NOMO-1 treated with DMSO at 0.1 percent for 48 hours (cell line): ENCODE measurements around the gene DNTT.
A peak's percentile ranks its signal among the peaks of the same experiment; 100 is the strongest.

ENCODE experiments used
- DNase-seq: peaks from one replicate; lab custom pipeline; 2025; ENCODE audit not compliant: unreplicated experiment; lab: John Stamatoyannopoulos, UW

DNTT gene

DNA sequence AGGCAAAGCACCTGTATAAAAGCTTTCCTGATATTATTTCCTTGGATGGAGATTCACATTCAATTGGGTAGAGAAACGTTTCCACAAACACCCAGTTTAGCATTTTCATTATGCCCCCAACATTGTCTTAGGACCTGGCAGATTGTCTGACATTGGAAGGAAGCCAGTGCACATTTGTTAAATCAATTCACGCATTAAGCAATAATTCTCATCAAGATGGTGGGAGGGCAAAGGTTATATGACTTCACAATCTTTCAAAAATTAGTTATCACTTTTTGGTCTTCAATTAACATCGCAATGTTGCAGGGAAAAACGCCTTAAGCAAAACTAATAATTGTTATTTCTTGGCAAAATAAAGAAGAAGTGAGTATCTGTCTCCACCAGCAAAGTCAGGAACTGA lies 38.2 kb downstream of the DNTT start:
- DNase-seq, result no peak

DNA sequence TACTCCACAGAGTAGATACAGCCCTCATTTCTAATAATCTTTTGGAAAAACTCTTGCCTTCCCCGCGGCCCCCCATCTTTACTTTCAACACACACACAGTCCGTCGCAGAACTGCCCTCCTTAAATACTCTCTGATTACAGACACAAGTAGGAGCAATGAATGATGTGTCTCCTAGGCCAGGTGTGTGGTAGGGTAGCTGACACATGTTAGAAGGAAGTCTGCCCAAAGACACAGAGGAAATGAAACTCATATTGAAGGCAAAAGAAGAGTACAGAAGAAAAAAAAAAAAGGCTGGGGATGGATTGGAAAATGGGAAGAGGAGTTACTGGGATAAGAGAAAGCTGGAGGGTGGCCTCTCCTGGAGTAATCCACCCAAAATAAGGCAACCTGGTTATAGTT lies 39.9 kb downstream of the DNTT start:
- DNase-seq, result no peak

DNA sequence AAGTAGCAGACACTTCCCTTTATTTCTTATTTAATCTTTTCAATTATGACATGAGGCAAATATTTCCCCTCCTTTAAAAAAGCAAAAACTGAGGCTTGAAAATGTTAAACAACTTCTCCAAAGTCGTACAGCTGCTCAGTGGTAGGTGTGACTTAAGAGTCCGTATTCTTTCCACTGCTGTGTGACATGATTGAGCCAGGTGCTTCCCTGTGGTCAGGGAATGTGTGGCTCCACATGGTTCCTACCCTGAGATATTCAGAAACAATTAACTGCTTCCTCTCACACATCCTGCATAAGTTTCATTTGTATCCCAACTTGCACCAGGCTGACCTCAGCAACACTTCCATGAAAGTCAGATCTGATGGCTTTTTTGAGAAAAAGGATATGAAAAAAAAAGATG lies 41.0 kb downstream of the DNTT start:
- DNase-seq, result no peak

GRCh38 chr10:96346295-96346694 lies 42.1 kb downstream of the DNTT start:
- no peak for DNase-seq

DNA sequence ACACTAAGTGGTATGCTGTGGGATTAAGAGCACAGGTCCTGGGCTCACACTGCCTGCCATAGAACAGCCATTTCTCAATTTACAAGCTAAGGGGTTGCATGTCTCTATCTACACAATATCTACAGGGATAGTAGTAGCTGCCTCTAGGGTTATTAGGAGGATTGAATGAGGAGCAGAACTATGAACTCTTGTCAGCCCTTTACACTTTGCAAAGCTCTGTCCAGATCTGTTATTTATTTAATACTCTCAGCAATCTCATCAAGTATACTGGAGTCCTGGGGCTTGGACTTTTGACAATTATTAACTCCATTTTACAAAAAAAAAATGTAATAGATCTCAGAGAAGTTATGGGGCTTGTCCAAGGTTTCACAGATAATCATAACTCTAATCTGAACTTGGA lies 47.8 kb downstream of the DNTT start:
- no peak for DNase-seq

GRCh38 chr10:96352582-96352981 lies 48.3 kb downstream of the DNTT start:
- DNase-seq, result no peak

- DNase-seq, result no peak
These were observed 52.9 kb downstream of the DNTT start for GRCh38 chr10:96357038-96357620.

DNA sequence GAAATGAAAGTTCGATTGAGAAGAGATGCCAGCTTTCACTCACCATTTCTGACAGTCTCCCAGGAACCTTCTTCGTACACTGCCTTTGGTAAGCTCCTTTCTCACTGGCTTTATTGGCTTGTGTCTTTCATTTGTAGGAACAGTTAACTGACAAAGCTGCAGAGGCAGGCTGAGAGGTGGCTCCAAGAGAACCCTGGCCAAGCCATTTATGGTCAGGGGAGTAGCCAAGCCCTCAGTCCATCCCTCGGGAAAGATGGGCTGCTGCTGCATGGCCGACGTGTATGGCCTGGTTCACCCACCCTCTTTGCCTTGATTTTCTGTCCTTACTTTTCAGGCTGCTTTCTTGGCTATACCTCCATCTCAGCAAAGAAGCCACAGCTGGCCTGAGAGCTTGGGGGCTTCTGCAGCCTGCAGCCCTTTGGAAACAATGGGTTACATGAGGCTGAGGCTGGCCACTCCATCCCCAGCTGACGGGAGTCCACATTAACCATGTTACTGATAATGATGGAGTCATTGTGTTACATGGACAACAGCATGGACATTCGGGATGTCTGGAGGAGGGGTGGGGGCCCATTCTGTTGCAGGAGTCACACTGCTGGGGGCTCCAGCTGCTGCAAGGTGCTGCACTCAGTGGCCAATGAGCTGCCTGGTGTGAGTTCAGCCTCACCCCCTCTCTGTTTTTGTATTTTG lies 54.8 kb downstream of the DNTT start, which contains the start of gene OPALIN:
Gene OPALIN (minus strand): TSS at position 152 of the 690 bp plus-strand sequence. CDS start 106 bp downstream, at position 46.
- DNase-seq, result no peak

DNA sequence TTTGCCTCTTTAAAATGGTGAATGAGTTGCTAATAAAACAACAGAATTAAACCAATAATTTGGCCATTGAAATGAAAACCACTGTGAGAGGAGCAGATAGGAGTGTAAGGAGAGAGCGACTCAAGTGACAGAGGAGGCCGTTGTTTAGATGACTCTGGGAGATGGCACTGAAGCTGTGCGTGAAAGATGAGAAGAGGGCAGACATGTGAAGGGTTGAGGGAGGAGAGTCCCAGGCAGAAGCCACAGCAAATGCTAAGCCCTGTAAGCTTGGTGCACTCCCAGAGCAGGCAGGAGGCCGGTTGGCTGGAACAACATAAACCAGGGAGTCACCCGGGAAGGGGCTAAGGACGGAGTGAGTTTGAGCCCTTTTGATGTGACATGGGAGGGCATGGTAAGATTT lies 55.4 kb downstream of the DNTT start:
- DNase-seq, result no peak

DNA sequence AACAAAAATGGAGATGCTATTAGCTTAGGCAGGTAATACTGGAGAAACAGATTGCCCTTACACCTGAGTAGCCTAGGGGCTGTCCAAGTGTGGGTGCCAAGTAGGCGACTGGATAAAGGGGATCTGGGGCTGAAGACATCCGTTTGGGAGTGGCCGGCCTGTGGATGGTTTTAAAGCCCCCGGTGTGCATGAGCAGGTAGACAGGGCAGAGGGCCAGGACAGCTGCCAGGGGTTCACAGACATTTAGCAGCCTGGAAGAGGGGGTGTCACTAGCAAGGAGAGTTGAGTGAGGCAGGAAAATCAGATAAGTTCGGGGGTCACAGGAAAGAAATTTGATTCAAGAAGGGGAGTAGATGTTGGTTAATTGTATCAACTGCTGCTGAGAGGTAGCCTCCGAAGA lies 56.1 kb downstream of the DNTT start:
- DNase-seq, result no peak

DNA sequence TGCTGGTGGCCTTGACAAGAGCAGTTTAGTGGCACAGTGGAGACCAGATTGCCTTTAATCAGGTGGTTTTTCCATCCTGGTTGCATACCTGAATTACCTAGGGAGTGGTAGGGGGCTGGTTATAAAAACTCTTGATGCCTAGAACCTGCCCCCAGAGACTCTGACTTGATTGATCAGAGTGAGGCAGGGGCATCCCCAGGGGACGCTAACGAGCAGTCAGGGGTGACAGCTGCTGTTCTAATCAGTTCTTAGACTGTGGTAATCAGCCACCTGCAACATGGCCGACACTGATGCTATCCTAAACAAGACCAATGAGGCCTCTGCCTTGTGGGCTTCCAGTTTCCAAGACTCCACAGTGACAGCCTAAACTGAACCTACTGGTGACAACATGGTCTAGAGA lies 56.5 kb downstream of the DNTT start:
- DNase-seq, result no peak

DNA sequence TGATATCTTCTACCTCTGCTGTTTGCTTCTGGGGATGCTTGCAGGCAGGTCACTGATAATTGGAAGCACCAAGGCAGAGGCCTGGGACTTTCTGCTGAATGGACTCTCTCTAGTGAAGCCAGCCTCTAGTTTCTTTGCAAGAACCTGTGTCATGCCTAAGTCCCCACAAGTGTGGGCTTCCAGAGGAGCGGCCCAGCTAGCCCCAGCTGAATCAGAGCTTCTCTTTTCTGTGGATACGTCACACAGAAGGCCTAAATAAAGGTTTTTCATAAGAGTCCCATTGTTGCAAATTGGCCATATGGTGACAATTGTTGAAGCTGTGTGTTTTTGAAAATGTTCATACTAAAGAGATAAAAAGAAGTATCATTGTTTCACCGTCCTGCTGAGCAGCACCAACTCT lies 61.3 kb downstream of the DNTT start:
- DNase-seq, result no peak

GRCh38 chr10:96366508-96366907 lies 62.3 kb downstream of the DNTT start:
- DNase-seq, result no peak

GRCh38 chr10:96367470-96367869 lies 63.2 kb downstream of the DNTT start:
- DNase-seq, result no peak

DNA sequence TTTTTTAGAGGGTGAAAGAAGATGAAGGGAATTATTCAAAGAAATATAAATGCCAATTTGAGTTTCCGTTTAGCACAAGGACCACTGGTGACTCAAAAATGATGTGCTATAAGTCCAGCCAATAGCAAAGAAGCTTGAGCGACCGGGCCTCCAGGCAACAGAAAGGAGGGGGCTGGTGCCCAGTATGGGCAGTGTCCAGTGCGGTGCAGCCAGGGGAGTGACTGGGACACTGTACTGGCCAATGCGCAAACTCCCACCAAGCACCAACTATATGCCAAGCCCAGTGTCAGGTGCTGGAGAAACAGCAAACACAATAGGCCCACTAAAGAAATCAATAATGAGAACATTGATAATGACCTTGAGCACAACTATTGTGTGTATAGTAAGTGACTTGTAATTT lies 64.7 kb downstream of the DNTT start:
- no peak for DNase-seq

- DNase-seq, result no peak
These were observed 65.8 kb downstream of the DNTT start for GRCh38 chr10:96369890-96370583.

DNA sequence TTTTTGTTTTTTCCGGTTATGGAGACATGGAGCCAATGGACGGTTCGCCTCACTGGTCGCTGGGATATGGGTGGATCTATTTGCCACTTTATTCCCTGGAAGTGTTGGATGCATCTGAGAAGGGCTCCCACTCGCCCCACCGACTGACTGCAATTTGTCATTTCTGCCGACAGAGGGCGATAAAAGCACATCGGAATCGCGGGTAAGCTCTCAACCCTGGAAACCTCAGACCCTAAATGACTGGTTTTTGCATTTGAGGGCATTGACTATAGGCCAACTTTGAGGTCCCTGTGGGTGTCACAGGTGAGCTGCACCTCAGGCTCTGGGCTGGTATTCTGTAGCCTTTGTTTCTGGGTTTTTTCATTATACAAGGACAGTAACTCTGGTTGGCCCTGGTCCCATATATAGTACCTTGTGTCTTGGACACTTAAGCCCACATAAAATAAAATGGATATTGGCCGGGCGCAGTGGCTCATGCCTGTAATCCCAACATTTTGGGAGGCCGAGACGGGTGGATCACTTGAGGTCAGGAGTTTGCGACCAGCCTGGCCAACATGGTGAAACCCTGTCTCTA lies 66.4 kb downstream of the DNTT start:
- DNase-seq, result peak; percentile 44

DNA sequence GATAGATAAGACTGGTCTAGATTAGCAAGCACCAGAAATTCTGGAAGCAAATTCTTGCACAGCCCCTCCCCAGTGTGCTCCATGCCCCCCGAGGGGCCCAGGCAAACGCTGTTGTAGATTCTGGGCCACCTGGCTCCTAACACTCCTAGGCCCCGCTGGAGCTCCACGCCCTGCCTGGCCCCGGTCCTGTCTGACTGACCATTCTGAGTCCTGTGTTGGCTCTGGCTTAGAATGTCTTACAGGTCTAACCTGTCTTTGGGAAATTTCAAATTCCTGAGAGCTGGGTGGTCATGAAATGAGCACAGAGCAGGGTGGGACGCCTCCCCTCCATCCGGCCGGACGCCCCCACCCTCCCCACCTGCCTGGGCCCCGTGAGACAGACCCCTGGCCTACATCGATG lies 67.1 kb downstream of the DNTT start:
- DNase-seq, result no peak

DNA sequence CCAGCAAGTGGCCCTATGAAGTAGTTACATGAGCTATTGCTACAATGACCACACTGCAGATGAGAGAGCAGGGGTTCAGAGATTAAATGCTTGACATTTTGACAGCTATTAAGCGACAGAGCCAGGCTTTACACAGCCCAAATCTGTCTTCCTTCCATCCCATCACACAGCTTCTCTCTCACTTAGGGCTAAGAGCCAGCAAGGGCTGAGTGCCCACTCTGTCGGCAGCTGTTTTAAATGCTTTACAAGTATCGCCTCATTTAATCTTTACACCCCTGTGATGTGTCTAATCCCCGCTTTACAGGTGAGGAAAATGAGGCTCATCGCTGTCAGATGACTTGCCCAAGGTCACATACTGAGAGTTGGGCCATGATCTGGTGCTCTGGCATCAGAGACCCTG lies 69.8 kb downstream of the DNTT start:
- no peak for DNase-seq

- DNase-seq, result no peak
These were observed 70.4 kb downstream of the DNTT start for GRCh38 chr10:96374639-96374984.

DNA sequence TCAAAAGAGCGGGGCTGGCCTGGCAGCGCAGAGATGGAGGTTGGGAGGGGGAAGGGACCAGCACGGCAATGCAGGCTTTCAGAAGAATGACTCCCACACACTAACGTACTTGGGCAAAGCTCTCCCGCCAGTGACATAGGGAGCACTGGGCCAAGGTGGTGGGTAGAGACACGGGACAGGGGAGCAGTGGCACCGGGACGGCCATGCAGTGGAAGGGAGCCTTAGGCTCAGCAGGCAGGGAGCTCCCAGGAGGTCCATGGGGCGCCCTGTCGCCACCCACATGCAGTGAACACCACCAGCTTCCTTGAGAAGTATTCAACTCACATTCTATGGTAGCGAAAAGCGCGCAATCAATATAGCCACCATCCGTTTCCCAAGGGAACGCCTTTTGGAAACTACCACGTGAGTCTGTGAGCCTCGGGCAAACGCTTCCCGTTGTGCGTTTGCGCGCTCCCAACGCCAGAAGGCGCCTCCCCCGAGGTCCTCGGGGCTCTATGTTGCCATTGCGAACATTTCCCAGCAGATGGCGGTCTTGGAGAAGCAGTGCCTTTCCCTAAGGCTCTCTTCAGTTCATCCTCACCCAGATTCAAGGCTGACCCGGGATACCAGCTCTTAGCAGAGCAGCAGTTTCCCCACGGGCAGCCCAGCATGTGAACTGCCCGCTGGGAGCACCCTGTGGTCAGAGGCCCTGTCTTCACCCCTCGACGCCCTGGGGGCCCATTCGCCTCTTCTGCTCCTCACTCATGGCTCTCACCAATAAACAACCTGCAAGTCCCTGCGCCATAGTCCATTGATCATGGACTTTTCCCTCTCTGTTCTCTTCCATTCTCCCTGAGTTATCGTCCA lies 71.0 kb downstream of the DNTT start:
- DNase-seq, result peak; percentile 77
